Endothelial cell of umbilical vein (primary cell): Measurements from ENCODE around the gene MESP2. TPM values are rescaled to one million over a fixed set of nuclear protein-coding genes. Genes with fewer than 3 reads are reported as not detected.

Experiments
- BruUV-seq: library from RNA; stranded (reverse); fragments of 400-500 nt; replicated peaks from 2 replicates; lab custom pipeline; 2021; lab: Mats Ljungman, UMichigan
- CTCF ChIA-PET: fragments of 300-600, 350-600 bp; sonication (Branson Sonifier 250); formaldehyde crosslinking; loops from one replicate; lab custom pipeline; 2021; ENCODE audit warnings: antibody characterized with exemption, inconsistent platforms; lab: Charles Lee
- POLR2A ChIA-PET: fragments of 300-600, 350-600 bp; sonication (Branson Sonifier 250); formaldehyde crosslinking; loops from one replicate; lab custom pipeline; 2021; ENCODE audit warnings: antibody characterized with exemption, inconsistent platforms; lab: Charles Lee
- DNase-seq: peaks from one replicate; pipeline ENCODE4 v3.0.0-alpha.2; 2011; ENCODE audit warnings: low read depth, low spot score
- FAIRE-seq: peaks from 2 replicates; lab custom pipeline; 2011; peaks lifted over from hg19 to GRCh38; lab: Jason Lieb, UNC
- H2AFZ ChIP-seq: 2 replicates; pipeline ENCODE4 v1.6.0; 2012; ENCODE audit warnings: low read depth, low read length, control low read depth, inconsistent platforms
- H3K27ac ChIP-seq: 2 replicates; pipeline ENCODE4 v1.5.1; 2011; ENCODE audit warnings: low read depth, mild to moderate bottlenecking, control low read depth, low read length, moderate library complexity; ENCODE audit not compliant: insufficient read depth
- H3K27me3 ChIP-seq, 2 experiments: 2 replicates each; pipeline versions ENCODE4 v1.6.0 to v1.6.1; 2011; ENCODE audit warnings: low read length in 2 of 2, mixed read lengths in 1 of 2; ENCODE audit not compliant: control insufficient read depth in 2 of 2, insufficient read depth in 2 of 2
- H3K36me3 ChIP-seq, 2 experiments: 2 replicates in 1 of 2; 3 replicates in 1 of 2; pipeline ENCODE4 v1.5.1; 2011; ENCODE audit warnings: low read length in 2 of 2, mild to moderate bottlenecking in 1 of 2, moderate library complexity in 1 of 2; ENCODE audit not compliant: control insufficient read depth in 2 of 2, insufficient read depth in 2 of 2; ENCODE audit errors: extremely low read depth in 1 of 2
- H3K4me1 ChIP-seq: 3 replicates; pipeline ENCODE4 v1.5.1; 2011; ENCODE audit warnings: mild to moderate bottlenecking, low read length; ENCODE audit not compliant: control insufficient read depth, insufficient read depth; ENCODE audit errors: extremely low read depth
- H3K4me2 ChIP-seq: 2 replicates; pipeline ENCODE4 v1.6.1; 2011; ENCODE audit warnings: low read length, control low read depth, mixed read lengths; ENCODE audit not compliant: insufficient read depth
- H3K4me3 ChIP-seq, 3 experiments: fragments of 200-600 bp in 1 of 3; sonication (generic), shearing (Covaris generic) in 1 of 3; replicated peaks in 1 of 3; 2 replicates each; pipeline ENCODE4 v1.5.1; 2011 to 2016; ENCODE audit warnings: control low read depth in 3 of 3, low read length in 3 of 3, mild to moderate bottlenecking in 2 of 3, inconsistent platforms in 1 of 3, low read depth in 1 of 3, moderate library complexity in 1 of 3; ENCODE audit not compliant: insufficient read depth in 1 of 3
- H3K79me2 ChIP-seq: 2 replicates; pipeline ENCODE4 v1.6.0; 2012; ENCODE audit warnings: low read length, inconsistent platforms; ENCODE audit not compliant: control insufficient read depth, insufficient read depth
- H3K9ac ChIP-seq: replicated peaks from 2 replicates; pipeline ENCODE3; 2011; ENCODE audit warnings: low read length, control low read depth; ENCODE audit not compliant: insufficient read depth; ENCODE audit errors: extremely low read depth
- H3K9me1 ChIP-seq: replicated peaks from 3 replicates; pipeline ENCODE4 v1.6.0; 2011; ENCODE audit warnings: mild to moderate bottlenecking, low read length; ENCODE audit not compliant: control insufficient read depth, insufficient read depth; ENCODE audit errors: extremely low read depth
- H3K9me3 ChIP-seq: replicated peaks from 2 replicates; pipeline ENCODE4 v1.5.1; 2012; ENCODE audit warnings: low read length, inconsistent platforms; ENCODE audit not compliant: control insufficient read depth, insufficient read depth
- H4K20me1 ChIP-seq: replicated peaks from 2 replicates; pipeline ENCODE3; 2011; ENCODE audit warnings: mild to moderate bottlenecking, low read length; ENCODE audit not compliant: control insufficient read depth, insufficient read depth; ENCODE audit errors: extremely low read depth
- CTCF ChIP-seq, 2 donors: IDR thresholded peaks; 1 replicate in 1 of 2; 2 replicates in 1 of 2; pipeline ENCODE4 v1.5.1; 2011; ENCODE audit warnings: low read length in 2 of 2, mild to moderate bottlenecking in 2 of 2, moderate library complexity in 2 of 2, control low read depth in 1 of 2, inconsistent platforms in 1 of 2, low read depth in 1 of 2; ENCODE audit not compliant: insufficient read depth in 1 of 2; ENCODE audit errors: extremely low read depth in 1 of 2
- EZH2 ChIP-seq: IDR thresholded peaks from 2 replicates; pipeline ENCODE4 v1.6.1; 2012; ENCODE audit warnings: borderline replicate concordance, low read depth, mild to moderate bottlenecking, moderate library complexity, low read length, inconsistent platforms; ENCODE audit not compliant: severe bottlenecking
- GATA2 ChIP-seq: IDR thresholded peaks from 2 replicates; pipeline ENCODE4 v1.7.0; 2011; ENCODE audit warnings: low read depth, mild to moderate bottlenecking, moderate library complexity, mixed read lengths, low read length; ENCODE audit not compliant: insufficient read length, insufficient read depth
- JUN ChIP-seq: IDR thresholded peaks from 2 replicates; pipeline ENCODE4 v1.6.1; 2011; ENCODE audit warnings: borderline replicate concordance, low read depth; ENCODE audit not compliant: insufficient read length, insufficient read depth
- MAX ChIP-seq: IDR thresholded peaks from 2 replicates; pipeline ENCODE4 v1.6.1; 2011; ENCODE audit not compliant: insufficient read depth, insufficient read length
- POLR2AphosphoS5 ChIP-seq: IDR thresholded peaks from 2 replicates; pipeline ENCODE4 v1.6.1; 2012; ENCODE audit warnings: low read depth, mild to moderate bottlenecking, control low read depth, low read length, moderate library complexity; ENCODE audit not compliant: insufficient read depth
- dilution Hi-C: fragments of 300-500 bp; cut with MboI; formaldehyde crosslinking; loops from one replicate; pipeline ENCODE4 v1.15.0; 2019; ENCODE audit warnings: low sequenced_read_pairs; ENCODE audit not compliant: extremely low pct_ligation_motif_present
- intact Hi-C: fragments of 100-400 bp; cut with micrococcal nuclease; formaldehyde crosslinking; loops from one replicate; pipeline ENCODE4 v1.10.0; 2022
- polyA plus RNA-seq, 4 experiments: library from polyadenylated mRNA; depleted of rRNA in 3 of 4; stranded (reverse) in 3 of 4; unstranded in 1 of 4; fragments of >200 nt; gene quantifications; 2 replicates each; pipeline versions ENCODE4 v1.2.1 to v1.2.3, GENCODE V29; 2011 to 2012; ENCODE audit warnings: missing spikeins in 1 of 4
- total RNA-seq: library from RNA; stranded (reverse); gene quantifications from 2 replicates; pipeline ENCODE4 v1.2.3, GENCODE V29; 2021

MESP2 gene
- total and polyA plus RNA-seq, 2 donors (not counting 3 experiments of a cell fraction or from before 2014, with no cell fraction given), result 0.42 to 0.43 TPM

- no TSS peak for BruUV-seq
- TF ChIP-seq POLR2AphosphoS5, result no peak
- TF ChIP-seq MAX, result no peak
- no peak for TF ChIP-seq GATA2
- no peak for TF ChIP-seq EZH2
- no peak for TF ChIP-seq JUN
- Histone ChIP-seq H3K9ac (no peak overlapping the region), H3K9me3 (no peaks in the 10 kb centered on the region), H3K4me1 (peaks cover 8% of the 10 kb centered on the region), H3K9me1 (no peaks in the 10 kb centered on the region), H3K79me2 (peaks cover 2% of the 10 kb centered on the region), H3K36me3 (peaks cover 6 to 29% of the 10 kb centered on the region in 2 experiments), H4K20me1 (no peaks in the 10 kb centered on the region), H3K27ac (no peak overlapping the region), H2AFZ (no peak overlapping the region), H3K27me3 (no peaks in the 10 kb centered on the region), H3K4me2 (no peak overlapping the region), H3K4me3 (no peak overlapping the region)
- DNase-seq (no peak), FAIRE-seq (no peak)
- dilution Hi-C loops (no loop called here), intact Hi-C loops (no loop called here)
- ChIA-PET CTCF (interaction anchor here (1.3 to 1.6 kb wide), 2 partner anchors 9 to 85 kb away, joined by 3 to 4 read pairs; no protein-coding TSS in a partner anchor), POLR2A (no interaction called here)
Measured at GRCh38 chr15:89790206-89790605, 14.1 kb downstream of the MESP2 start.

GRCh38 chr15:89790661-89791060, 14.5 kb downstream of the MESP2 start:
- peaks cover 2% of the 10 kb centered on the region for H3K79me2 ChIP-seq
- no peak for DNase-seq
- FAIRE-seq, result no peak
- ChIA-PET POLR2A (interaction anchor here (0.6 kb wide), 1 partner anchor 24 kb away, joined by 3 read pairs; the partner anchor contains the start of gene ANPEP), CTCF (interaction anchor here (1.3 to 1.6 kb wide), 2 partner anchors 10 to 84 kb away, joined by 3 to 4 read pairs; no protein-coding TSS in a partner anchor)
- H3K9me3 ChIP-seq, result no peaks in the 10 kb centered on the region
- H3K4me2 ChIP-seq, result no peak overlapping the region
- no peak for TF ChIP-seq CTCF (IDR thresholded peaks at IDR 0.05; ENCODE audit: extremely low read depth in 1 of 2, insufficient read depth in 1 of 2, low read depth in 1 of 2, low read length in 2 of 2)
- TF ChIP-seq EZH2, result no peak
- no peak overlapping the region for H3K27ac ChIP-seq
- BruUV-seq, result no TSS peak
- H3K9me1 ChIP-seq, result no peaks in the 10 kb centered on the region
- H4K20me1 ChIP-seq, result no peaks in the 10 kb centered on the region
- H3K4me3 ChIP-seq, result no peak overlapping the region
- peaks cover 4 to 28% of the 10 kb centered on the region in 2 experiments for H3K36me3 ChIP-seq
- H2AFZ ChIP-seq, result no peak overlapping the region
- H3K4me1 ChIP-seq, result peaks cover 13% of the 10 kb centered on the region
- intact Hi-C loops, result no loop called here
- no peak overlapping the region for H3K9ac ChIP-seq
- dilution Hi-C loops, result no loop called here
- no peaks in the 10 kb centered on the region for H3K27me3 ChIP-seq
